HG03064 (cell line): Measurements from ENCODE around the gene TSPAN9.

Source experiments
- ATAC-seq: cut with Tn5 transposase; IDR thresholded peaks from one replicate; pipeline ENCODE4 v1.9.1; 2021; ENCODE audit warnings: low read depth; ENCODE audit not compliant: unreplicated experiment

The TSPAN9 gene

DNA sequence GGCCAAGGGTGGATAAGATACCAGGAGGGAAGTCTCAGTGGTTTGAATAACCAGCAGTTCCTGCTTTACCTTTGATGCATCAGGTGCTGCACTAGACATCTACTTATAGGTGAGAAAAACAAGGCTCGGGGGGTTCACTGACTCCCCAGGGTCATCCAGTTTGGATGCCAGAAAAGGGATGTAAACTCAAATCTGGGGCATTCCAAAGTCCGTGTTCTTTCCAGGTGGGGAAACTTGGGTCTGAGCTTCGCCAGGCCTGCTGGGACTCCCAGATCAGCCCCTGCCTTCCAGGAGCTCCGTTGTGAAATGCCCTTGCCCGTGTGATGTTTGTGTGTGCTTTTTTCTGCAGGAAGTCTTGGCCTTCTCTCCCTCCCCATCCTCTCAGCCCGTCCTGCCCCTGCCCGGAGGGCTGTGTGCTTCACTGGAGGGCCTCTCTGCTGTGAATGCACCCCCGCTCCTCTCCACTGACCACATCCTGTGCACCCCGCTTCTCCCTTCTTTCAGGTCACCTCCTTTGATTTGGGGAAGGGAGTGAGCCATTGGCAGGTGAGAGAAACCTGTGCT lies 42.1 kb downstream of the TSPAN9 start:
- ATAC-seq, result no peak

DNA sequence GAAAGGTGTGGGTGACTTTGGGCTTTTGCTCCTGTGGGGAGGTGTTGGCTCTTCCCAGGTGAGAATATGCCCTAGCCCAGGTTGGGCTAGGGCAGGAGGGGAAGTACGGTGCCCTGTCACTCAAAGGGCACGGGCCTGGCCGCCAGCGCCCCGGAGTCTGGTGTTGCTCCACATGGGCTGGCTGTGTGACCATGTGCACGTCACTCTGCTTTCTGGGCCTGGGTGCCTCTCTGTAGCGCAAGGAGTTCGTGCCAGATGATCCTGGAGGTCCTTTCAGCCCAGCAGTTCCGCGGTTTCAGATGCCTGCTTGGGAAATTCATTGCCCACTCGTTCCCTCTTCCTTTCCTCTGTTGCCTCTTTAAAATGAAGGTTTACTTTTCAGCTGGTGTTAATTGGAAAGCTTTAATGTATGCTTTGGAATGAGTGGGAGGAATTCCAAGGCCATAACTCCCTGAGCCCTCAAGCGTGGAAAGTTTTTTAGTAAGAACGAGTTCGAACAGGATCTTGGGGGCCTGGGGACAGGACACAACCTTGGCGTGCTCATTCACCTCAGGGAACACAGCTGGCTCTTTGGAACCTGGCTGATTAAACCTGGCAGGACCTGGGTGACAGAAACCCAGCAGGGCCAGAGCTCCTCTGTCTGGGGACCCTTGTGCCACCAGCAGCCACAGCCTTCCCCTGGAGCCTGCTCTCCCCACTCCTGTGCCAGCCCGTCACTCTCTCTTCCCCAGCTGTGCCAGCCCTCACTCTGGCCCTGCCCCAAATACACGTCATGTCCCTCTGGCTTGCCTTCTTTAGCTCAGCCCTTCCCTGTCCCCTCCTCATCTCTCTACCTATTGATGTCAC lies 42.8 kb downstream of the TSPAN9 start:
- ATAC-seq, result no peak

DNA sequence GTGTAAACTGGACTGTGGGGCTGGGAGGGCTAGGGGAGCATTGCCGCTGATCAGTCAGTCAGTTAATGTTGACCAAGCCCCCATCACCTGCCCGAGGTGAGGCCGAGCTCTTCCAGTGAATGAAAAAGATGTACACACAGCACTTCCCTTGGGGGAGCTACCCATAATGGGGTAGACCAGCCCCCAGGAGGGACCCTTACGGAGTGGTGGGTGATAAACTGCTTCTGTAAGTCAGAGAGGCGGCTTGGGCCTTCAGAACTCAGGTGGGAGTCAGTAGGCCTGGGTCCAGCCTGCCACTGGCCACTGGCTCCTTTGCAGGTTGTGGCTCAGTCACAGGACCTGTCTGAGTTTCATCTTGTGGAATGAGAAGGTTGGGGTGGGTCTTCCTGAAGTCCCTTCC lies 43.5 kb downstream of the TSPAN9 start:
- no peak for ATAC-seq

DNA sequence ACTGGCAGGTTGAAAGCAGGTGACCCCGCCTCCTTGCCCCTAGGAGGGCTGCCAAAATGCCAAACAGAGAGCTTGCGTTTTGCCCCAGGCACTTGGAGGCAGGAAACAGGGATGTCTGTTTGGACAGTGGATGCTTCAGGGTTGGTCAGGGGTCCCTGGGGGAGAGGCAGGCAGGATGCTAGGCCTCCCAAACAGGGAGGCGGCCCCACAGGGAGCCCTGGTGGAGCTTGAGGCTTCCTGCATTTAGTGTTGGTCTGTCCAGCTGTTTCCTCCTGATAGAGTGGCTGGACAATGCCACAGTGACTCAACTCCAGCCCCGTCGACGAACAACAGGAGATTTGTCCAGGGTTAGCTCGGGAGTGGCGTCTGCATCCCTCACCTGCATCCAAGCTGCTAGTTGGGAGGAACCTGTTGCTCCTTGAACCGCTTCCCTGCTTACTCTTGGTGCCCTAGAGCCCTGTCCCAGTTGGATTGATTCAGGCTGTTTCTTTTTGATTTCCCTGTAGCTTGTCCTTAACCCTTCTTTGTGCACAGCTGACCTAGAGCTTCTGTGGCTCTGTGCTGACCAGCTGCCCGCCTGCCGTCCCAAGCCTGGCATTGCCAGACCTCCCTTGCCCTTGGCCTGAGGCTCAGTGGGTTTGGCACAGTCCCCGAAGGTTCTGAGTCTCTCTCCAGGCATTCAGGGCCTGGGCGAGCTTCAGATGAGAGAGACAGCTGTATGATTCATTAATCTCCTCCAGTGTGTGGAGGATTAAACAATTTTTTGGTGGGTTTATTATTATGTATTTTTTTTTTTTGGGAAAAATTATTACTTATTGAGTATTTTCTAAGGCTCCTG lies 45.9 kb downstream of the TSPAN9 start:
- no peak for ATAC-seq

DNA sequence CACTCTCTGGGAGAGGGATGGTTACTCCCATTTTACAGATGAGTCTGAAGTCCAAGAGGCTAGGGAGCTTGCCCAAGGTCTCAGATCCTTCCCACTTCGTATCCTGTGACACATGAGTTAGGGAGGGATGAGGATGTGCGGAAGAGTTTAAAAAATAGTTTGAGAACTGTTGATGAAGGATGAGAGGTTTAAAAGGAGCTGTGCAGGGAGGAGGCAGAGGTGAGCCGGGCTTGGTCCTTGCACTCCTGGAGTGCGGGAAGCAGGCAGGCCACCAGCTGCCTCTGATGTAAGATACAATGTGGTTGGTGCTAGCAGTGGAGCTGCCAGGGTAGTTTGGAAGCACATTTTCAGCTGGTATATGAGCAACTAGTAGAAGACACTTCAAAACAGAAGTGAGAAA lies 46.5 kb downstream of the TSPAN9 start:
- no peak for ATAC-seq

DNA sequence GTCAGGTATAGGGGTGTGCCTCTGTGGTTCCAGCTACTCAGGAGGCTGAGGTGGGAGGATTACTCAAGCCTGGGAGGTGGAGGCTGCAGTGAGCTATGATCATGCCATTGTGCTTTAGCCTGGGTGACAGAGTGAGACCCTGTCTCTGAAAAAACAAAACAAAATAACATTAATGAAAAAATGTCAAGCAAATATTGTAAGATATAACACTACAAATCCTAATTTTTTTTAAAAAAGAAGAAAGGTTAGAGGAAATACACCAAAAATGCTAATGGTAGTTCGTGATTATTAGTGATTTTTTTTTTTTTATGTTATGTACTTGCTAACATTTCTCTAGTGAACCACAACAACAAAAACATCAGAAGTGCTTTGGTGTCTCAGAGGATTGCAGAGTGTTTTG lies 47.7 kb downstream of the TSPAN9 start:
- no peak for ATAC-seq

DNA sequence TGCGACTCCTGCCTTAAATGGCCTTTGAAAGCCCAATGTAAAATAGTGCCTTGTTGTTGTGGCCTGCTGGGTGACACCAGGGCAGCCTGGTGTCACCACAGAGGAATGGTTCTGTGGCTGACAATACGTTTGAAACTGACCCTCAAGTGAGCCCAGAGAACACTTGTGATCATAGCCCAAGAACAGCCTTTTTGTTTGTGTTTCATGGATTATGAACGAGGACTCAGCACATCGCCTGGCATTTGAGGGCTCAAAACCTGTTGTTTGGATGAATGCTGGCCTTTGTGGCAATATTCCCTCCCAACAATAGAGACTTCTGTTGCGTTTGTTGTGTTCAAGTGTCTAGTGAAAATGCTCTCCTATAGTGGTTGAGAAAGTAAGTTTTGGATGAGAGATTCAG lies 48.5 kb downstream of the TSPAN9 start:
- ATAC-seq, result no peak

DNA sequence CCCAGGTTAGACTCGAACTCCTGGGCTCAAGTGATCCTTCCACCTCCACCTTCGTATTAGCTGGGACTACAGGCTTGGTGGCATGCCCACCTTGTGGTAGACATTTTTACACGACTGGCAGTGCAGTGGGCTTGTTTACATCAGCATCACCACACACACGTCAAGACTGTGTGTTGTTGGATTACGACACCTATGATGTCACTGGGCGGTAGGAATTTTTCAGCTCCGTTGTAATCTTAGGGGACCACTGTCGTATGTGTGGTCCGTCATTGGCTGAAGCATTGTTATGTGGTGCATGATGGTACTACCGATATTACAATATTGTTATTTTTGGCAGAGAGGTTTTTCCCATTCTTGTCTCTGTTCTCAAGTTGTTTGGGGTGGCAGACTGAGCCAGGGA lies 50.7 kb downstream of the TSPAN9 start:
- no peak for ATAC-seq

DNA sequence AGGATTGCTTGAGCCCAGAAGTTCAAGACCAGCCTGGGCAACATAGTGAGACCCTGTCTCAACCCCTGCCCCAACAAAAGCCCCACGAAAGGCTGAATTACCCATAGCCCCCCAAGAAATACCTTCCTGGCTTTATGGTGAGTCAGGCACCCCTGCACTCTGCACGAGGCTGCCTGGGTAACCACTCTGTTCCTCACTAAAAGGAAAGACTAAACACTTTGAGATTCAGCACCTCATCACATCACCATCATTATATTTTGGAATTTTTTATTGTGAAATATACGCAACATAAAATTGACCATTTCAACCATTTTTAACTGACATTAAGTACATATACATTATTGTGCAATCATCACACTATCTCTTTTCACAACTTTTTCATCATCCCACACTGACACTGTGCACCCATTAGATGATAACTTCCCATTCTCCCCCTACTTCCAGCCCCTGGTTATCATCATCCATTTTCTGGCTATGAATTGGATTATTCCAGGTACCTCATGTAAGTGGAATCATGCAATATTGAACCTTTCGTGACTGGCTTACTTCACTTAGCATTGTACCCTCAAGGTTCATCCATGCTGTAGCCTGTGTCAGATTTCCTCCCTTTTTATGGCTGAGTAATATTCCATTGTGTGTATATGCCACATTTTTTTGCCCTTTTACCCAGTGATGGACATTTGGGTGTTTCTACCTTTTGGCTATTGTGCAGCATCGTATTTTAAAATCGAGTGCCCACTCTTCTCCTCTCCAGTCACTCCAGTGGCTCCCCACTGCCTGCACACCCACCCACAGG lies 51.5 kb downstream of the TSPAN9 start:
- ATAC-seq, result no peak

DNA sequence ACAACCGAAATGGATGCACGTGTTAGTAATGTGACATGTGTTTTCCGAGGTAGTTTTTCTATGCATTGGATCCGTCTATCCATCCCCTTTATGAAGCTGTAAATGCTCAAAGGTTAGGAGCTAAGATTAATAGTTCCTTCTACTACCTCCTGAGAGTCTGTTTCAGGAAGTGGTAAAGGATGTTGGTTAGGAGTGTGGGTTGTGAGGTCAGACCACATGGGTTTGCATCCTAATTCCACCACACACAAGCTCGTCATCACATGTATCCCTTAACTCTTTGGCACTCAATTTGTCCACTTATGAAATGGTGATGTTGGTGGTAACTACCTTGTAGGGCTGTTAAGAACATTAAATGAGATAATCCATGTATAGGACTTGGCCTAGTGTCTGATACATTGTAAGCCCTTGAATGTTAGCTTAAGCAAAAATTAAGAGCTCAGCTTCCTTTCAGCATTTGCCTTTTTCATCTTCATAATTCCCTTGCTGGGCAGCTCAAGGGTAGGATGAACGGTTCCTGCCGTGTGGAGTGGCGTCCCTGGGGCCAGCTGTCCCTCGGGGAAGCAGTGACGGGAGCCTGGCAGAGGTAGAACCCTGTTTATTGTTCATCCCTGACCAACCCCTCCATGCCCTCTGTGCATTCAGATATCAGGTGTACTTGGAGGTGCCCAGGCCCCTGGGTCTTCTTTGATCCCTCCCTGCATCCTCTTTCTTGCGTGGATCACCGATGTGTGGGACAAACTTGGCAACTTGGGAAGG lies 52.3 kb downstream of the TSPAN9 start:
- ATAC-seq, result no peak

DNA sequence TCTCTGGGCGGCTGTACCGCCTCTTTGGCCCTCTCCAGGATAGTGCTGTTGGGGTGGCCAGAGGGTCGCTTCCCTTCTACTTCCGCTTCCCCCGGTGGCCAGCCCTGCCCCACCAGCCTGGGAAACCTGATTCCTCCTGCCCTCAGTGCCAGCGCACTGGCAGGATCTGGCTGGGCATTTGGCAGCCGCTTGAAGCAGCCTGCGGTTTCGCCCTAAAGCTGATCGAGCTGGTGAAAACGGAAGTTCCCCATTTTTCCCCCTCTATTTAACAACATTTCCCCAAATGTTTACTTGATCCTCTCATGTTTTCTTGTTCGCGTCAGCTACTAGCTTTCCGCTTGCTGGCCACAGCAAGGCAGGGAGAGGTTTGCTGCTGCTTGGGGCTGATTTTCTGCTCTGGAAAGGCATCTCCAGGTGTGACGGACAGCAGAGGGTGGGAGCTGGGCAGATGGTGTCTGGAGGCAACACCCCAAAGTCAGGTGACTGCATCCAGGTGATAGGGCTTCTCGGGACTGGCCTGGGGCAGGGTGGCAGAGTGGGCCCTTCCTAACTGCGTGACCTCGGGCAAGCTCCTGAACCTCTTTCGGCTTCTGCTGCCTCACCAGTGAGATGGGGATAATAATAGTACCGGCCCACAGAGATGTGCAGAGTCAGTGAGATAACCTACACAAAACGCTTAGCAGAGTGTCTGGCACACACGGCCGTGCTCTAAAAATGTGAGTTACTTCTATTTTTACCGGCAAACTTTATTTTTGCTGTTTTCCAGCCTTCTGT lies 53.1 kb downstream of the TSPAN9 start:
- ATAC-seq, result no peak

DNA sequence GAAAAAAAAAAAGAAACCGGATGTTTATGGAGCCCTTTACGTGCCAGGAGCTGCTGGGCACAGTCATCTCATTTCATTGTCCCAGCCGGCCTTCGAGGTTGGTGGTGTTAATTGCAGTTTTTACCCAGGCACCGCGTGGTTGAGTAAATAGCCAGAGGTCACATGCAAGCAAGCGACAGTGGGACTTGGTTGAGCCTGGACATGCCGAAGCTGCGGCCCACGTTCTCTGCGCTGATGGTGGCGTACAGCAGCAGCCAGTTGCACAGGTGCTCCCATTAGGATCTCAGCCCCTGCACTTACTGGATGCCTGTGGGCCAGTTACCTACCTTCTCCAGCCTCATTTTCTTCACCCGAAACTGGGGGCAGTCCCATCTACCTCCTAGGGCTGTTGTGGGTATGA lies 54.0 kb downstream of the TSPAN9 start:
- ATAC-seq, result no peak

DNA sequence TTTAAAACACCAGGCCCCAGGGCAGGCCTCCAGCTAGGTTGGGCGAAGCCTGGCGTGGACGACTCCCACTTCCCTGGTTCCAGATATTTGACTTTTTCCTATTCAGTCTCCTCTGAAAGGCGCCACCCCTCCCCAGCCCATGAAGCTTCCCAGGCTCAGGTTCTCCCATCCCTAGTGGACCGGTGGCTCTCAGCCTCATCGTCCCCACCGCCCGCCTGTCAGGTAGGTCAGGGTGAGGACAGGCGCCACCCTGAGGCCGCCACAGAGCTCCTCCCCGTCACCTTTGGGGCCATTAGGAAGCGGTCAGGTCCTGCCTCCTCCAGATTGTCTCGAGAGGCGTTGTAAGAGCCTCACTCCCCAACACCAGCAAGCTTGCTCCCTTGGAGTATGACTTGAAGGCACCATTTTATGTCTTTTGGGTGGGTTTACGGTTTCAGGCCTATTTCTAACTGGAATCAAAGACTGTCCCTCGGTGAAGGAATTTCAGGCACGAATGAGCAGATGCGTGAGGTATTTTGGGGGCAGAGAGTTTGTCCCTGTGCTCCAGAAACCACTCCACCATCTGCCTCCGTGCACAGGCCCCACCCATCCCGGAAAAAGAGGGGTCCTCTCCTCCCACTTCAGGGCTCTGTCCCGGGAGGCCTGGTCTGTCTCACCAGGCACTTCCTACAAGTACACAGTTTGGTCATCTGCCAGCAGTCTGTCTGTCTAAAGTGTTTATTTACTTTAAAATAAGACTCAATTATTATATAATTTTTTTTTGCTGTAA lies 55.6 kb downstream of the TSPAN9 start:
- no peak for ATAC-seq

DNA sequence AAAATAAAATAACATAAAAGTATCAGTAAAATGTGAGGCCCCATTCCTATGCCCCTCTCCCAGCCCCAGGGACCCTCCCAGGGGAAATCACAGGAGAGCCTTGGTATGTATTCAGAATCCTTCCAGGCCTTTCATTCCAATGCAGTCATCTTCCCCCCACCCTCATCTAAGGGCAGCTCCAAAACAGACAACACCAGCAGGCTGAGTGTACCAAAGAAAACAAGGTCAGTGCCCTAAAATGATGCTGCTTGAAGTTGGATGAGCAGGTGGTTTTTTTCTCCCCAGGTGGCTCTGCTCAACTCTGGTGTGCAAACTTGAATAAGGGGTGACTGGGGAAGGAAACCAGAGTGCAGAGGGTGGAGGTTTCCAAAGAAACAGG lies 56.2 kb downstream of the TSPAN9 start:
- ATAC-seq, result no peak

DNA sequence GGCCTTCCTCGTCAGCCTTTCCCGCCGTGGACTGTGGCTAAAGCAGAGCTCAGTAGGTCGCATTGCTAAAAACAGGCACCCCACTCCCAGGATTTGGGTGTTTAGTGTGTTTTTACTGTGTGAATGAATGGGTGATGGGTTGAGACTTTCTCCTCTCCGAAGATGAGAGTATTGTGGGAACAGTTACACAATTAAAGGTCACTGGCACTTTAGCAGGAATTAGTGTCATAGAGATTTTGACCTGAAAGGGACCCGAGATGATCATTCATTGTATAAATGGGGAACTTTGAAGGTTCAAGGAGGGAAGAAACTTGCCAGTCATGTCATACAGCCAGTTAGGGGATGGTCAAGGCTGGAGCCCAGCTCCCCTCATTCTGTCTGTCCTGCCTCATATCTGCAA lies 56.9 kb downstream of the TSPAN9 start:
- ATAC-seq, result no peak

DNA sequence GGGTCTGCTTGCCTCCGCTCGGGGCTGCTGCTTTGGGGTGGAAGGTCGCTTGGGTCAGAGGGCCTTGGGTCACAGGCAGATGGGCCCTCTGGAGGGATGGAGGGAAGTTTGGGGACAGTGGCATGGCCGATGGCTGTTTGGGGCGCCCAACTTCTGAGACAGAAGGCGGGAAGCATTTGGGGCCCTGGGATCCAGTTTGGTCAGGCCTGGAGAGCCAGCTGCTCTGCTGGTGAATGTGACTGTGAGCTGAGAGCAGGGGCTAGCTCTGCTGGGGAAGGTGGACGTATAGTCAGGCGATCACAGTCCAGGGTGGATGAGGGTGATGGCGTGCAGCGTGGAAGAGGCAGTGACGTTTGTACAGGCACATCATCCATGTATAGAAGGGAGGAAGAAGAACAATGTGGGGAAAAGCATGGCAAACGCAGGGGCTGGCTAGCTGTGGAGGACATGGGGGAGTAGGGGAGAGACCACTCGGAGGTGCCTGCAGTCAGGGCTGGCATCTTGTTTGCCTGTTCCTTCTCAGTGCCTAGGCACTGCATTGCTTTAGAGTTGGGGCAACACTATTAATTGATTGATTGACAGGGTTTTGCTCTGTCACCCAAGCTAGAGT lies 57.5 kb downstream of the TSPAN9 start:
- no peak for ATAC-seq

DNA sequence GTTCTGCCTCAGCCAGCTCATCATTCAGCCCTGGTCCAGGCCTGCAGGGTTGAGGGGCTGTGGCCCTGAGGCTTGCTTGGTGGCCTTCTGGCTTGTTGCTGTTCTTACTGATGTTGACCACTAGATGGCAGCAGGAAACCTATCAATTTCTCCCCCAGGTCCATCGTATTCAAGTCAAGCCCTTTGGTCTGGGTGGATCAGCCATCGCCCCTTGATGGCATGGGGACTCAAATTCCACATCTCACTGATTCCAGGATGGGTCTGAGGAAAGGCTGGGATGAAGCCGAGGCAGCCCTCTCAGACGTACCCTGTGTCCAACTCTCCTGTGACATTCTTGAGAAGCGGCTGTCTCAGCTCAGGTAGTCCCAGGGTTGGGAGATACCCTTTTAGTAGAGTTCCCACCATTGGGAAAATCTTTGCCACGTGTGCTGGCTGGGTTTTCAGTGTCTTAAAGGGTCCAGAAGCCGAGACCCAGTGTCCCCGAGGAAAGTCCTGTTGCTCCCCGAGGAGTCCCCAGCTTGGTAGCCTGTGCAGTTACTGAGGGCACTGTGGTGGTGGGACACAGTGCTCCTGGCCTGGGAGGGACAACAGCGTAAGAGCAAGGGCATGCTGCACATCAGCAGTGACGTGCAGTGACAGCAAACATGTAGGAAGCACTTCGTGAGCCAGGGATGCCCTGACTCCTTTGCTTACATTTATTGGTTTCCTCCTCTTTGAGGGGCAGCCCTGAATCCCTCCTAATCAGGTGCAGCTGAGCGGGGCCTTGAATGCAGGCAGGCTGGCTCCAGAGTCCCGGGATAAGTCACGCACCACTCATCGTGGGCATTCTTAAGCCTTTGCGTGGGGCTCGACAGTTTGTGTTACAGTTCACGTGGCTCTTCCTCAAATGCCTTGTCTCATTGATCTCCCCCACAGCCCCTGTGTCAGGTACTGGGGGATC lies 58.6 kb downstream of the TSPAN9 start:
- ATAC-seq, result no peak
